ENCODE data around the gene CSNK1E. TPM values are rescaled to one million over a fixed set of nuclear protein-coding genes. Genes with fewer than 3 reads are reported as not detected.
A peak's percentile ranks its signal among the peaks of the same experiment; 100 is the strongest.

Gene CSNK1E
- total RNA-seq, 1 experiment from 2014 or later: 99.4 TPM

DNA sequence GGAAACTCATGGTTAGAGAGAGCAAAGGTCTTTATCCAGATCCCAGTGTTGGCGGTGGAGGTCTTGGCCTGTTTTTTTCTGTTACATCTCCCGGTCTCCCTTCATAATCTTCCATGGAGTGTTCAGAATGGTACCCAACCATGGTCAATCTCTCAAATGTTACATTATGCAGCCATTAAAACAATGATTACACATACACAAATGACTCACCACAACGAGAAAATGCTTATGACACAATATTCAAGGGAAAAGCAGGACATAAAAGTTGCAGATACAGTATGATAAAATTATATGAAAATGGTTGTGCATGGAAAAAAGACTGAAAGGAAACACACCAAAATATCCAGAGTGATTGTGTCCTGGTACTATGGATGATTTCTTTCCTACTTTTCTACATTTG, 17.8 kb upstream of the CSNK1E start:
- DNase-seq (ENCODE audit: low read depth): no peak

DNA sequence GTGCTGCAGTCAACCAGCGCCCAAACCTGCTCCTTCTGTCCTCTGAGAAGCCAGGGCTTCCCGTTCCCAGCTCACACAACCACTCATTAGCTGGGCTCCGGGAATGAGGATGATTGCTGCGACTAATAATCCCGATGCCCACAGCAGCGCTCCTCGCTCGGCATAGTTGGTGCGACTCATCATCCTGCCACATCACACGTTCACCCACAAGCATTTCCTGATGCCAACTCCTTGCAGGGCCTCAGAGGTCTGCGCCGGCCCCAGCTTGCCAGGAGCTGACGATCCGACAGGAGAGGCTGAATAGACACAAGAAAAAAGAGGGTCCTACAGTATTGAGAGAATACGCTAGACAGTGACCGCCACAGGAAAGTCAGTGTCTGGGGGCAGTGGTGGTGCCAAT, 10.6 kb upstream of the CSNK1E start:
- DNase-seq (ENCODE audit: low read depth): peak; percentile 89

DNA sequence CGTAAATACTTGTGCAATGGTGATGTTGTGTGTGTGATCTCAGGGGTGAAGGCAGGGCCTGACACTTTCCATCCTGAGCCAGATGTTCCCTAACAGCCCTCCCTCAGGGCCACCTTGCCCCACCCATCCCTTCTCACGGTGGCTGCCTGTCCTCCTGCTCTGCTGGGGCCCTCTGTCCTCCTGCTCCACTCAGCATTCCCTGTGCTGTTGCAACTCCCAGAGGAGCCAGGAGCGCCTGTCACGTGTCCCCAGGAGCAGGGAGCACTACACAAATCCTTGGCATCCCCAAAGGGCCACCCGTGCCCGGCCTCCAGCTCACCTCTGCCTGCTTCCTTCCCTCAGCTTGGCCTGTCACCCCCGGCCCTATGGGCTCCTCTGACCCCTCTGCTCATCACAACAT, 10.2 kb upstream of the CSNK1E start:
- peak; percentile 21 for DNase-seq (ENCODE audit: low read depth)

DNA sequence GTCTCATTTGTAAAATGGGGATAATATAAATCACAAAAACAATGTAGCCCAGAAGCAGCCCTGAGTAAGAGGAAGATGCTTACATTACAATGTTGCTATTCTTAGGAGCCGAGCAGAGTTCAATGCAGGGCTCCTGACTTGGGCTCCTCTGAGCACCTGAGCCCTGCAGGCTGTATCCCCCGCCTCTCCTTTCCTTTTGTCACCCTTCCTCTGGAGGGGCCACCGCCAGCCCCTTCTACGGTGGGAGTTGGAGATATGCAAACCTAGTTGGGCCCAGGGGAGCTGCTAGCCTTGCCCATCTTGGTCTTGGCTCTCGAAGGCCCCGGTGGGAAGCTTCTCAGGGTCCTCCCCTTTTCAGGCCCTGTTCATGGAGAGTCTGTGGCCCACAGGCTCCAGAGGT, 8.4 kb upstream of the CSNK1E start:
- no peak for DNase-seq (ENCODE audit: low read depth)

DNA sequence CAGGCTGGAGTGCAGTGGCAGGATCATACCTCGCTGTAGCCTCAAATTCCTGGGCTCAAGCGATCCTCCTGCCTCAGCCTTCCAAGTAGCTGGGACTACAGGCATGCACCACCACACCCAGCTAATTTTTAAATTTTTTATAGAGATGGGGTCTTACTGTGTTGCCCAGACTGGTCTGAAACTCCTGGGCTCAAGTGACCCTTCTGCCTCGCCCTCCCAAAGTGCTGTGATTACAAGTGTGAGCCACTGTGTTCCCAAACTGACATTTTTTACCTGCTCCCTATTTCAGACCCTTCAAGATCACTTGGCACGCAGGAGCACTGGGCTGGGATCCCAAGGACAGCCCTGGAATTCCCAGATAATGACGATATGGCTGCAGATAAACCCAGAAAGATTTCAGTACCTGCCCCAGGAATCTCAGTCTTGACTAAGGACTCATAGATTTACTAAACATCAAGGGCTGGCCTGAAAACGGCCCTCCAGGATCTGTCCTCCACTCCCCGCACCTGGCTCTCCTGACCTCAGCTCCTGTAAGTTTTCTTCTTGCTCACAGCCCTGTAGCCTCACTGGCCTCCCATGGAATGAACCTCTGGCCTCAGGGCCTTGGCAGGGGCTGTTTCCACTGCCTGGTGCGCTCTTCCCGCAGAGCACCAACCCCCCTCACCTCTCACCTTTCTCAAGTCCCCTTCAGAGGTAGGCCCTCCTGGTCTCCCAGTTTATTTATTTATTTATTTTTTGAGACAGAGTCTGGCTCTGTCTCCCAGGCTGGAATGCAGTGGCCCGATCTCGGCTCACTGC, 3.6 kb upstream of the CSNK1E start:
- DNase-seq (ENCODE audit: low read depth): no peak

DNA sequence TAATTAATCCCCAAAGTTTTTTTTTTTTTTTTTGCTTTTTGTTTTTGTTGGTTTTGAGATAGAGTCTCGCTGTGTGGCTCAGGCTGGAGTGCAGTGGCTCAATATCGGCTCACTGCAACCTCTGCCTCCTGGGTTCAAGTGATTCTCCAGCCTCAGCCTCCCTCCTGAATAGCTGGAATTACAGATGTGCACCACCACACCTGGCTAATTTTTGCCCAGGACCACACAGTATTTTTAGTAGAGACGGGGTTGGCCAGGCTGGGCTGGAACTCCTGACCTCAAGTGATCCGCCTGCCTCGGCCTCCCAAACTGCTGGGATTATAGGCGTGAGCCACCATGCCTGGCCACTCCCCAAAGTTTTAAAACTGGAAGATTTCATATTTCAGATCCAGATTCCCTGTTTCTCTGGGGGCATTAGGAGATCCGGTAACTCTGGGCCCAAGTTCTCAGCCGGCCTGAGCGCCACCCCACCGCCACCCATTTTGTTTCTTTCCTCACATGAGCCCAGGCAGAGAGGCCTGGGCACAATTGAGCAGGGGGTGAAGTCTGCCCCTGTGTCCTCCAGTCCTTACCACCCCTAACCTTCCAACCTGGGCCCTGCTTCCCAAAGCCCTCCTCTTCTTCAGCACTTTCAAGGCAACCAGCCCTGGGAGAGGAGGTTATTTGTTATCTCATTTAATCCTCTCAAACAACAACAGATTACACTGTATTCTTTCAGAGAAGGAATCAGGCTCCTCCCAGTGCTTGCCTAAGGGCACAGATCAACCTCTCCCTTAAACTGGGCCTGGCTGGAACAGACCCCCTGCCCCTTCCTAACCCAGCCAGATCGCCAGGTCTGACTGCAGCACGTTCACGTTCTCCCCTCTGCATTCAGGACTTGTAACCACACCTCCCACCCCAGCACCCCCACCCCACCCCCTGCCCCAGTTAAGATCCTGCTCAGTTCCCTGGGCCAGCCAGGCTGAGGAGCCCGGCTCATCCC, 1.9 kb upstream of the CSNK1E start:
- no peak for DNase-seq (ENCODE audit: low read depth)

DNA sequence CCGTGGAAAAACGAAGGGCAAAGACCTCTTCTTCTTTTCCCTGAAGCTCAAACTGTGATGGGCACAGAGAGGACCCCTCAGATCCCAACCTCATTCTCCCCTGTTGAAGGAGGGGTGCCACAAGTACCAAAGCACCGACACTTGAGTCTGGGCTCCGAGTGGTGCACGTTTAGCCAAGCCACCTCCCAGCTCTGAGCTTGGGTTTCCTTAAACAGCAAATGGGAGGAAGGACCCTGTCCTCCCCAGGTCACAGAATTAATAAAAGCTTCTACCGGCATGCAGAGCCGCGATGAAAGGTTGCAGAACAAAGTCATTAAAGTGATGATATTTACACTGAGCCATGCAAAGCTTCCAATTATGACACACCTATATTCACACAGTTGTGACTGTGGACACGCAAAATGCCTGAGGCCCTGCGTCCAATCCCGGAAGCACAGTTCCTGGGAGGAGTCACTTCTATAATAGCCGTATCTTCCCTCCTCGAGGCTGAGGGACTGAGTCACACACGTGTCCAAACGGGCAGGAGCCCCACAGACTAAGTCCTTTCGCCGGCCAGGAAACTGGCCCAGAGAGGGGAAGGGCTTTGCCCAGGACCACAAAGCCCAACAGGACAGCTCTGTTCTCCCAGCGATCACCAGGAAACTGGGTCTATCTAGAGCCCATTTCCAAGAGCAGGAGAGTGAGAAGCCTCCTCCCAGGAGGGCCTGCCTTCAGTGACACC, 922 bp upstream of the CSNK1E start:
- peak; percentile 95 for DNase-seq (ENCODE audit: low read depth)

DNA sequence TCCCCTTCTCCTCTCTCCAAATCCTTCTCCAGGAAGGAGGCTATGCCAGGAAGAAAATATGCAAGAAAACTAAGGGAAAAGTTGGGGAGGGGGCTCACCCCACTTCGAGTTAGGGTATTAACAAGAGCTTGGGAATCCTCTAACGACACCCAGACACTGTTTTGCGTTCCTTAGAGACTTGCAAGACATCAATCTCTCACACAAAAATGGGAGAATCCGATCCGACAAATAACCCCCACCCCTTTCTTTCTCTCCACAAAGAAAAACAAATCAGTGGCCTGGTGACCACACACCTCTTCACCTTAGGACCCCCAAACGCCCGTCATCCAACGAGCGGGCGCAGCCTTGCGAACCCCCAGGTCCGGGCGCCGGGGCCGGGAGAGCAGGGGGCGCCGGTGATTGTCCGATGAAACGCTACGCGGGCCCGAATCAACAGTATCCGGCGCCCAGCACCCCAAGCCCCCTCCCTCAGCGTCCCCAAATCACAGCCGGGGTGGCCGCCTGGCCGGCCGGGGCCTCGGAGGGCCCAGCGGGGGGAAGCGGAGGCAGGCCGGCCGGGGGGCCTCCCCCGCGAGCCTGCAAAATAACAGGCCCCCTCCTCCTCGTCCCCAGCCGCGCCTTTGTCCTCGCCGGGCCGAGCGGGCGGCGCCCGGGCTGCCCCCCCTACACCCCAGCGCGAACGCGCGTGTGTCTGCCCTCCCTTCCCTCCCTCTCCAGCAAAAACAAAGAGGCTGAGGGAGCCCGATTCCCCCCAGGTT, 690 bp downstream of the CSNK1E start:
- peak; percentile 40 for DNase-seq (ENCODE audit: low read depth)

DNA sequence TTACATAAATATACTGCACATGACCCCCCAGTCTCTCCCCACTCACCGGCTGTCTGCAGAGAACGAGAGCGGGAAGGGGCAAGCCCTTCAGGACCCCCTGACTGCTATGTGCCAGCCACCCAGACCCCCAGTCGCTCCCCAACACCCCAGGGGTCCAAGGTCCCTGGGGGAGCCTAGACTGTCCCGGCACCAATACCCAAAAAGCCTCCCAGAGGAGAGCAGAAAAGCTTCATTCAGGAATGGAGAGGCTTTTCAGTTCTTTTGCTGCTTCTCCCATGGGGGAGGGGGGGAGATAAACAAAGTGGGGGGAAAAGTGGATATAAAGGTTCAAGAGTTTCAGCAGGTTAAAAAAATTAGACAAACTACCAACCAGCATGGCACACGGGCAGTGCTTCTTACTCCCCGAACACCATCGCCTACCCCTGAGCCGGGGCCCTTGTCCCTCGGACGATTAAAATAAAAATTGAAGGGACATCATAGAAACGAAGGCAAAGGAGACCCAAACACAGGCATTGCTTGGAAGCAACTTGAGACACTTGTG, 1.3 kb downstream of the CSNK1E start:
- peak; percentile 44 for DNase-seq (ENCODE audit: low read depth)

DNA sequence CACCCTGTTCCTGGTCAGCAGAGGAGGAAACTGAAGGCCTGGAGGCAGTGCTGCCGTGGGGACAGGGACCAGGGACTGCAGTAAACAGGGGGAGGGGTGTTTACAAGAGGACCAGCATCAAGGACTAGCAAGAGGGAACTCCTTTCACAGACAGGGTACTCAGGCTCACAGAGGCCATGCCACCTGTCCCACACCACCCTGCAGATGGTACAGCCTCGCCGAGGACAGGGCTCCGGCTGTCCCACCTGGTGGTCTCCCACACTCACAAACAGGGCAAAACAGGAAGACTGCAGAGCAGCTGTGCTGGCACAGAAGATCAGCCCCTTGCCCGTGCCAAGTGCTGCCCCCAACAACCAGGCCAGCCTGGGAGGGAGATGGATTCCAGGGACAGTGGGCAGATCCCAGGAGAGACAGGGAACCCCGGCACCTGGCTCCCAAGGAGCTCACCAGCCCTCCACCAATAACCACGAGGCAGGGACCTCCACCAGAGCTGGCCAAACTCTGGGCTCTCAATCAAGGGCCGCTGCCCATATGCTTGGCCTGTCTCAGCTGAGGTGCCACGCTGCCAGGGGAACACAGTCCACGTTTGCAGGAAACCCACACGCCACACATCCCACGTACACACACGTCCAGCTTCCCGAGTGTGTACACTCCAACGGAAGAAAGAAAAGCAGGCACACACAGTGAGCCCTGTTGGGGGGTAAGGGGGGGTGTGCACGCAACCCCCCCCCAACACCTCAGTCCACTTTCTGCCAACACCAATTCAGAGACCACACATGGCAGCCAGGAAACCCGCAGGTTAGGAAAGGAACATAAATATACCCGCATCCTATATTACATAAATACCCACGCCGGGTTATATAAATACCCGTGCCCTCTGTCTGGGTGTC, 2.1 kb downstream of the CSNK1E start:
- peak; percentile 35 for DNase-seq (ENCODE audit: low read depth)

DNA sequence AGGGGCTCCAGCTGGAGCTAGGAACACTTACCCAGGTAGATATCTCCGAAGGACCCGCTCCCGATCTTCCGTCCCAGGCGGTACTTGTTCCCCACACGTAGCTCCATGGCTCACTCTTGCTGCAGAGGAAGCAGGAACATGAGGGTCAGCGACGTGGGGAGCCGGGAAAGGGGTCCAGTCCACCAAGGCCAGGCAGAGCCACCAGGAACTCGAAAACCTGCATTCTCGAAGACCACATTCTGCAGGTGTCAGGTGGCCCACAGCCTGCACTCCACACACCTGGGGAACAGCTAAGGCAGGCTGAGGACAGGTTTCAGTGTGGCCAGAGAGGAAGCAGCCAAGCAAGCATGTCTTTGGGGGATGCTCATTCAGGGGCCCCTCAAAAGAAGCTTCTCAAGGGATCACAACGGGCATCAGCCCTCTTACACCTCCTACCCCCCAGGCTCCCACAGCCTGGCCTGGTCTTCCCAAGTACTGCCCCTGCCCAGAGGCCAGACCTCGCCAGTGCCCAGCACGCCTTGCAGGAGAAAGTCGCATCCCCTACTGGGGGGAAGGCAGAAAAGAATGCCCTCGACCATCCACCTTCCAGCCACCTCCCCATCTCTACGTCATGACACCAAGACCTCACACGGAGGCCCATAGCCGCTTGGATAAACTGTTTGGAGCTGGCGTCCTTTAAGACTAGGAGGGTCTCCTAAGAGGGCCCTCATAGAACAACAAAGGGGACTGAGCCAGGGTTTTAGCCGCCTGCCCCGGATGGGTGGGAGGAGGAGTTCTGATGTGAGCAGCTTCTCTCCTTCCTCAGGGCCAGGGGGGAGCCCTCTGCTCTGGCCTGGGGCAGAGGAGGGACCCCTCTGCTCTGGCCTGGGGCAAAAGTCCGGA, 2.9 kb downstream of the CSNK1E start:
- peak; percentile 34 for DNase-seq (ENCODE audit: low read depth)

DNA sequence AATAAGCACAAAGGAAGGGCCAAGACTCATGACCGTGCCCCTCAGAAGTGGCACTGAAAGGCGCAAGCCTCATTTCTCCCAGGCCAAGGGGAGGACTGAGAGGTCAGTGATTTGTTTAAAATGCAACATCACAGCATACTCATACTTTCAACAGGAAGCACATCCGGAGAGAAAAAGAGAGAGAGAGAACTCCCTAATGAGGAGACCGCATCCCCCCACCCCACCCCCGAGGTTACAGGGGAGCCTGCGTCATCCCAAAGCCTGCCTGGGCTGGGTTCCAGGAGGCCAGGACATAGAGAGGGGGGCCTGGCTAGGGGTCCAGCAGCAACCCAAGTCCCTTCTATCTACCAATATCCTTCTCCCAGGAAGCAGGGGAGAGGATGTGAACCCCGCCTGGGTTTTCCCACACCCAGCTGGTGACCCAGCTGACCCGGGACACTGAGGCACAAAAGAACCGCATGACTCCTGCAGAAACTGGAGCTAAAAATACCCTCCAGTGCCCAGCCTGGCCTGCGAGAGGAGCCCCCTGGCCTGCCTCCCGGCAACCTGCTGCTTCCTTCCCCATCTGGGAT, 3.8 kb downstream of the CSNK1E start:
- peak; percentile 92 for DNase-seq (ENCODE audit: low read depth)

DNA sequence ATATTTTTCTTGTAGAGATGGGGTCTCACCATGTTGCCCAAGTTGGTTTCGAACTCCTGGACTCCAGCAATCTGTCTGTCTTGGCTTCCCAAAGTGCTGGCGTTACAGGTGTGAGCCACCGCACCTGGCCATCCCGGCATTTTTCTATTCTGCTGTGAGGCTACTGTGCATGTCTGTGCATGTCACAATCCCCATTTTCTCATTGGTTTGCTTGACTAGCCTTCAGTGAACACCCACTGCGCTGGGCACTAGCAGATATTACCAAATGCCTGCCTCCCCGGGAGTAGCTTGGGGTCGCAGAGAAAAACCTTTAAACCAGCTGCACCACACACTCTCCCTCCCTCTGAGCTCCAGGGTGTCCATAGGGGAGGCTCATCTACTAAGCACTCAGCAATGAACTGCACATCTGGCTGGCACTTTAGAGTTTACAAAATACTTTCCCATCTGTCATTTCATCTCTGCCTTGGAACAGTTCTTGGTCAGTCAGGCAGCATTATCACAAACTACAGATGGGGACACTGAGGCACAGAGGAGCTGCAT, 4.9 kb downstream of the CSNK1E start:
- no peak for DNase-seq (ENCODE audit: low read depth)

DNA sequence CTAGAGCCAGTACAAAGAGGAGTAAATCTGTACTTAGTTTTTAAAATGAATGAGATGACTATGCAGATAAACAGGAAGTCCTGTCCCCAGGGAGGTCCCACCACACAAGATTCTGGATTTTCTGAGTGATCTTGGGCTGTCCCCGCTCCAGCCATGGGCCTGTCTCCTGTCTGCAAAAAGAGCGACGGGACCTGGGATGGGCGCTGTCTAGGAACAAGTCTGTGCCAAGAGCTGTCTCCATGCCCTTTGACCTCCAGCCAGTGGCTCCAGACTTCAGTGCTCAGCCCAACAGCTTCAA, 6.0 kb downstream of the CSNK1E start:
- no peak for DNase-seq (ENCODE audit: low read depth)

DNA sequence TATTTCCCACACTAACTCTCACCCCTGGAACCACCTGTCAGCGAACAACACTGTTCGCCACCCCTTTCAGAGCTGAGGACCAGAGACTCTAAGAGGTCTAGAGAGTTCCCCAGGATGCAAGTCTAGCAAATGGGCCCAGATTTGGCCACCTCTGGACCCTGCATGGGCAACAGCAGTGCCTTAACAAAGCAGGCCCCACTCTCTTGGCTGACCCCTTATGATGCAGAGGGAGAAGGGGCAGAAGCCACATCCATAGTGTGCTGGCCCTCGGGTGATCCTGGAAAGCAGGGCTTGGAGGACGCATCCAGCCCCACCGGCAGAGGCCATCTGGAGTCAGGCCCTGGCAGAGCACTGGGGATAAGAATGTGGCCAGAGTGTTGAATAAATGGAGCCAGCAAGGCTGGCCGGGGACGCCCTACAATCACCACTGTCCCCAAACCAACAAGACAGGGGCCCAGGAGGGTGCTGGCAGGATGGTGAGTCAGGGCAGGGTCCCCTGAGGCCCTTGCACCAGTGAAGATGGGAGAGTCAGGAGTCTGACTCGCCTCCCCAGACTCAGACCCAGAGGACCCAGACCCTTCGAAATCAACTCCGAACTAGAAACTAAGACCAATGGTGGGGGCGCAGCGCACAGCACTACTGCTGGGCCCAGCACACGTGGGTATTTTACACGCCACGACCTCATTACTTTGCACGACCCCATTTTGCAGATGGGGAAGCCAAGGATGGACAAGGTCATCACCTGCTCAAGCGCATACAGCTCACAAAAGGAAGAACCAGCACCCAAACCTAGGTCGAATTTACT, 6.5 kb downstream of the CSNK1E start:
- no peak for DNase-seq (ENCODE audit: low read depth)

DNA sequence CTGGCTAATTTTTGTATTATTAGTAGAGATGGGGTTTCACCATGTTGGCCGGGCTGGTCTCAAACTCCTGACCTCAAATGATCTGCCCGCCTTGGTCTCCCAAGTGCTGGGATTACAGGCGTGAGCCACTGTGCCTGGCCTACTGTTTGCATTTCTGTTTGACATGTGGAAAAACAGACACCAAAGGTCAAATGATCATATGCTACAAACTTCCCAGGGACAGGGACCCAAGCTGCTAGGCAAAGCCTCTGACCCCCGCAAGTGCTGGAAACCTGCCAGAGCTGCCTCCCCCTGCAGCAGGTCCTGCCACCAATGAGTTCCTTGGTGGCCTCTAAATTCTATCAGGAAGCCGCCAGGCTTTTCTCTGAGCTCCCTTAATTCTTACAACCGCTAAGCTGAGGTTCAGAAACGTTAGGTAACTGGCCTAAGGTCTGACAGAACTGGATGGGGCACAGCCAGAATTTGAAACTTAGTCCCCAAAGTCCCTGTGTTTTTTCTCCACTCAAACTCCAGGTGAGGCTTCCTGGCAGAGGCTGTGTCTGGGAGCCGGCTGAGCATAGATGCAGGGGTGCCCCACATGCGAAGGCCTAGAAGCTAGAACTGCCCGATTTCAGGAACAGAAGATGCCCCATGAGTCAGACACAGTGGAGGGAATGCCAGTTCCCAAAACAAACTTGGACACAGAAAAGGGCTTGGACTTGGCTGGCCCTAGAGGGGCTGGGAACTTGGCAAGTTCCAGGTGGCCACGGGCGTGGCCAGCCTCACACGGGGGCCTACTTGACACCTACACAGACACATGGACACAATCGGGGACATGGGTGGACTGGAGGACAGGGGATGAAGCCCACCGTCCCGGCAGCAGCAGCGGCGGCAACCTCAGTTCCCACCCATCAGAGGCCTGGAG, 7.4 kb downstream of the CSNK1E start:
- DNase-seq (ENCODE audit: low read depth): no peak

Measured in M059J (cell line).